IMR-90 (cell line): ENCODE data around the gene ZGLP1. TPM values are rescaled to one million over a fixed set of nuclear protein-coding genes. Genes with fewer than 3 reads are reported as not detected.
A peak's percentile ranks its signal among the peaks of the same experiment; 100 is the strongest.

ENCODE experiments used
- ATAC-seq: fragments of 200-7000 bp; cut with Tn5 transposase; 2 replicates; pipeline ENCODE4 v1.9.1; 2020; ENCODE audit warnings: low read depth, mild to moderate bottlenecking, moderate library complexity
- BruUV-seq: library from RNA; stranded (reverse); fragments of 400-500 nt; replicated peaks from 2 replicates; lab custom pipeline; 2021; lab: Mats Ljungman, UMichigan
- CTCF ChIA-PET: fragments of 300-600 bp; formaldehyde crosslinking; extraction: SDS; loops from one replicate; lab custom pipeline; 2021; ENCODE audit warnings: antibody characterized with exemption; lab: Yijun Ruan, JAX
- POLR2A ChIA-PET: fragments of 300-600 bp; sonication (Branson Sonifier 250); formaldehyde crosslinking; loops from one replicate; lab custom pipeline; 2022; ENCODE audit warnings: antibody characterized with exemption; ENCODE audit not compliant: unreplicated experiment; lab: Charles Lee
- DNase-seq: peaks from one replicate; pipeline ENCODE4 v3.0.0; 2013
- H2AFZ ChIP-seq: replicated peaks from 2 replicates; pipeline ENCODE3; 2013; ENCODE audit warnings: low read length, mild to moderate bottlenecking; ENCODE audit not compliant: poor library complexity
- H2AK5ac ChIP-seq: 2 replicates; pipeline ENCODE4 v1.6.1; 2013; ENCODE audit warnings: low read depth, low read length, inconsistent platforms
- H2AK9ac ChIP-seq: replicated peaks from 2 replicates; pipeline ENCODE3; 2013; ENCODE audit warnings: mild to moderate bottlenecking, low read depth, low read length, moderate library complexity; ENCODE audit not compliant: poor library complexity
- H2BK120ac ChIP-seq: 2 replicates; pipeline ENCODE4 v1.6.1; 2013; ENCODE audit warnings: low read depth, low read length, inconsistent platforms
- H2BK15ac ChIP-seq: 3 replicates; pipeline ENCODE4 v1.6.1; 2013; ENCODE audit warnings: low read depth, low read length, inconsistent platforms
- H2BK20ac ChIP-seq: 2 replicates; pipeline ENCODE4 v1.6.1; 2013; ENCODE audit warnings: low read depth, mild to moderate bottlenecking, inconsistent platforms, low read length, moderate library complexity
- H2BK5ac ChIP-seq: 2 replicates; pipeline ENCODE4 v1.6.1; 2013; ENCODE audit warnings: mild to moderate bottlenecking, low read depth, low read length, inconsistent platforms; ENCODE audit not compliant: poor library complexity, severe bottlenecking
- H3K14ac ChIP-seq: replicated peaks from 2 replicates; pipeline ENCODE4 v1.6.1; 2013; ENCODE audit warnings: low read depth, low read length, inconsistent platforms
- H3K18ac ChIP-seq: 2 replicates; pipeline ENCODE4 v1.6.1; 2013; ENCODE audit warnings: low read depth, low read length, control low read depth
- H3K23ac ChIP-seq: 2 replicates; pipeline ENCODE4 v1.6.1; 2013; ENCODE audit warnings: low read depth, low read length, inconsistent platforms
- H3K27ac ChIP-seq: 2 replicates; pipeline ENCODE4 v1.5.1; 2013; ENCODE audit warnings: mild to moderate bottlenecking, control low read depth, low read length; ENCODE audit not compliant: insufficient read depth
- H3K27me3 ChIP-seq: 2 replicates; pipeline ENCODE4 v1.6.1; 2013; ENCODE audit warnings: low read length; ENCODE audit not compliant: control insufficient read depth, insufficient read depth
- H3K36me3 ChIP-seq: 2 replicates; pipeline ENCODE4 v1.6.1; 2013; ENCODE audit warnings: low read length, mixed read lengths; ENCODE audit not compliant: control insufficient read depth, insufficient read depth
- H3K4ac ChIP-seq: 2 replicates; pipeline ENCODE4 v1.6.1; 2013; ENCODE audit warnings: low read depth, low read length, inconsistent platforms
- H3K4me1 ChIP-seq: 2 replicates; pipeline ENCODE4 v1.6.1; 2013; ENCODE audit warnings: low read length, mixed read lengths; ENCODE audit not compliant: control insufficient read depth, insufficient read depth
- H3K4me2 ChIP-seq: 2 replicates; pipeline ENCODE4 v1.6.1; 2013; ENCODE audit warnings: low read depth, mild to moderate bottlenecking, control low read depth, low read length, moderate library complexity
- H3K4me3 ChIP-seq: 2 replicates; pipeline ENCODE4 v1.5.1; 2013; ENCODE audit warnings: low read depth, mild to moderate bottlenecking, control low read depth, low read length, moderate library complexity; ENCODE audit not compliant: insufficient read depth
- H3K56ac ChIP-seq: 2 replicates; pipeline ENCODE4 v1.6.1; 2013; ENCODE audit warnings: low read length, inconsistent platforms; ENCODE audit not compliant: insufficient read depth; ENCODE audit errors: extremely low read depth
- H3K79me1 ChIP-seq, 2 experiments: 2 replicates each; pipeline ENCODE4 v1.6.1; 2013; ENCODE audit warnings: low read length in 2 of 2, inconsistent platforms in 1 of 2, low read depth in 1 of 2
- H3K9ac ChIP-seq: 2 replicates; pipeline ENCODE4 v1.6.1; 2013; ENCODE audit warnings: low read depth, low read length, control low read depth
- H3K9me1 ChIP-seq: 2 replicates; pipeline ENCODE4 v1.6.1; 2013; ENCODE audit warnings: low read length, inconsistent platforms; ENCODE audit not compliant: insufficient read depth
- H3K9me3 ChIP-seq: 2 replicates; pipeline ENCODE4 v1.6.1; 2013; ENCODE audit warnings: low read length; ENCODE audit not compliant: control insufficient read depth, insufficient read depth
- H4K20me1 ChIP-seq: 2 replicates; pipeline ENCODE4 v1.6.1; 2013; ENCODE audit warnings: low read length, inconsistent platforms; ENCODE audit not compliant: insufficient read depth
- H4K5ac ChIP-seq: 2 replicates; pipeline ENCODE4 v1.6.1; 2013; ENCODE audit warnings: mild to moderate bottlenecking, low read depth, low read length, control low read depth
- H4K8ac ChIP-seq, 2 experiments: 2 replicates each; pipeline ENCODE4 v1.6.1; 2013; ENCODE audit warnings: low read depth in 2 of 2, low read length in 2 of 2, control low read depth in 1 of 2, inconsistent platforms in 1 of 2
- H4K91ac ChIP-seq: 2 replicates; pipeline ENCODE4 v1.6.1; 2013; ENCODE audit warnings: low read depth, low read length, inconsistent platforms; ENCODE audit not compliant: insufficient read depth
- BHLHE40 ChIP-seq: fragments of 150-350 bp; IDR thresholded peaks from 2 replicates; pipeline ENCODE4 v1.6.1; 2016; ENCODE audit warnings: mild to moderate bottlenecking, low read depth, low read length
- CEBPB ChIP-seq: IDR thresholded peaks from 2 replicates; pipeline ENCODE4 v1.6.1; 2012; ENCODE audit warnings: low read depth, low read length, improper control_type of control experiment
- FOS ChIP-seq: fragments of 150-350 bp; IDR thresholded peaks from 2 replicates; pipeline ENCODE4 v1.6.1; 2016; ENCODE audit warnings: low read depth, low read length
- MAFK ChIP-seq: IDR thresholded peaks from 2 replicates; pipeline ENCODE4 v1.6.1; 2012; ENCODE audit warnings: low read depth, low read length, improper control_type of control experiment
- NFE2L2 ChIP-seq: fragments of 150-350 bp; IDR thresholded peaks from 2 replicates; pipeline ENCODE4 v1.6.1; 2016; ENCODE audit warnings: low read depth, mild to moderate bottlenecking, low read length
- RAD21 ChIP-seq: IDR thresholded peaks from 2 replicates; pipeline ENCODE4 v1.6.1; 2012; ENCODE audit warnings: low read length, improper control_type of control experiment
- RCOR1 ChIP-seq: IDR thresholded peaks from 2 replicates; pipeline ENCODE4 v1.6.1; 2012; ENCODE audit warnings: mild to moderate bottlenecking, low read length, improper control_type of control experiment; ENCODE audit not compliant: insufficient replicate concordance
- SMC3 ChIP-seq: fragments of 150-350 bp; IDR thresholded peaks from 2 replicates; pipeline ENCODE4 v1.6.1; 2016; ENCODE audit warnings: low read depth, mild to moderate bottlenecking, antibody characterized with exemption, low read length, moderate library complexity
- WGBS, 2 experiments: methylation state at CpG; one replicate each; pipeline versions ENCODE4 v1.1.5 to v1.1.7; 2013; ENCODE audit warnings: missing lambda C conversion rate in 2 of 2; ENCODE audit not compliant: insufficient read length in 1 of 2; ENCODE audit errors: extremely low coverage in 2 of 2; 5-methylcytosine and 5-hydroxymethylcytosine counted together
- dilution Hi-C: fragments of 300-500 bp; cut with HindIII; formaldehyde crosslinking; loops from one replicate; pipeline ENCODE4 v1.14.3; 2018; ENCODE audit warnings: low sequenced_read_pairs; ENCODE audit not compliant: unreplicated experiment
- in situ Hi-C: fragments of 300-500 bp; cut with MboI; formaldehyde crosslinking; loops from 3 replicates; pipeline ENCODE4 v1.14.3; 2019; ENCODE audit warnings: low sequenced_read_pairs, inconsistent platforms, mixed read lengths
- intact Hi-C: fragments of 100-400 bp; cut with micrococcal nuclease; formaldehyde crosslinking; loops from 2 replicates; pipeline ENCODE4 v1.10.0; 2022
- polyA plus RNA-seq, 3 experiments: library from polyadenylated mRNA; depleted of rRNA; stranded (reverse); fragments of >200 nt; gene quantifications; 2 replicates each; pipeline ENCODE4 v1.2.3, GENCODE V29; 2012; ENCODE audit warnings: low replicate concordance in 1 of 3
- total RNA-seq: library from RNA; depleted of rRNA; stranded (reverse); fragments of >200 nt; gene quantifications from 2 replicates; pipeline ENCODE4 v1.2.3, GENCODE V29; 2012

Gene ZGLP1
- total and polyA plus RNA-seq, 2 of the 4 experiments (the other 2 are of a cell fraction), result 0.54 to 3.1 TPM

DNA sequence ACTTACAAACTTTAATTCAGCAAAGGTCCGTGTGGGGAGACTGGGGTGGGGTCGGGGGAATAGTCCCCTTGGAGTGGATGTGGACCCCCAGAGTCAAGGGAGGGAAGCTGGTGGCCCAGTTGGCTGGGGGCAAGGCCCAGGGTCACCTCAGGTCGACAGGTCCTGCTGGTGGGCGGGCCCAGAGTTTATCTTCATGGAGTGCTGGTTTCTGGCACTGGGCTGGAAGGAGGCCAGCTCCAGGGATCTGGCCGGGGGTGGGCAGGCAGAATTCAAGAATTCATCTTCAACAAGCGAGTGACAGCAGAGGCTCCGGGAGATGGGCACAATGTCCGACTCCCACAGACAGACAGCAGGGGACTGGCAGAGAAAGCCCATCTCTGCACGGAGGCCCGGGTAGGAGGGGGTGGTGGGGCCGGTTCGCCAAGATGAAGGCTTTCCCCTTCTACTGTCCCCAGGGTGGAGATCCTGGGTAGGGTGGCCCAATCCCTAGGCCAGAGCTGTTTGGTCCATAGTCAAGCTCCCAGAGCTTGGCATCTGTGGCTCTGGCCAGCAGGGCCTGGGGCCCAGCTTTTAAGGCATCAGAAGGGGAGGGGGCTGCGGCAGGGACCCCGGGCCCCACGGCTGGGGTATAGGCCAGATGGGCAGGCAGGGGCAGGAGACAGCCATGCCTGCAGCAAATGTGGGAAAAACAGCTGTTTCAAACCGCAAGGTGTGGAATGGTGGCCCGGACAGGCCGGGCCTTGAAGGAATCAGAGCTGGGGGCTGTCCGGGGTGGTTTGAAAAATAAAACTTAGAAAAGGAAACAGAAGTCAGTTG, 6.8 kb upstream of the ZGLP1 start:
- Histone ChIP-seq H3K4me3 (no peak overlapping the region), H3K9ac (peak overlapping the region; percentile 33; the same call in 1 of the 2 replicates), H2AFZ (peak overlapping the region; percentile 93)

More for the DNA sequence above, 6.8 kb upstream of the ZGLP1 start:
- H2BK120ac ChIP-seq, result no peak overlapping the region
- H3K9me3 ChIP-seq, result no peaks in the 10 kb centered on the region
- no peaks in the 10 kb centered on the region for H3K27me3 ChIP-seq
- no peak overlapping the region for H2BK20ac ChIP-seq
- H4K91ac ChIP-seq, result no peak overlapping the region
- H2BK15ac ChIP-seq, result no peak overlapping the region
- H2BK5ac ChIP-seq, result no peak overlapping the region
- H4K20me1 ChIP-seq, result no peaks in the 10 kb centered on the region
- H4K8ac ChIP-seq, result peak overlapping the region; percentile 51 to 85; a peak in 3 of 4 replicates
- dilution Hi-C loops, result no loop called here
- ATAC-seq (no peak), DNase-seq (no peak)
- H3K4me1 ChIP-seq, result no peaks in the 10 kb centered on the region
- CTCF ChIA-PET, result no interaction called here
- H3K18ac ChIP-seq, result no peak overlapping the region
- H3K27ac ChIP-seq, result no peak overlapping the region
- no peak overlapping the region for H3K23ac ChIP-seq
- intact Hi-C loops, result no loop called here
- no peak overlapping the region for H3K56ac ChIP-seq
- peaks cover 30% of the 10 kb centered on the region for H3K36me3 ChIP-seq
- peaks cover 7% of the 10 kb centered on the region; the same call in 1 of the 2 replicates for H3K9me1 ChIP-seq
- POLR2A ChIA-PET, result no interaction called here
- WGBS, 2 experiments, result 55% methylated on average over 4 of the region's 19 CpGs; no CpG with 5 or more reads in 1 of the 2 experiments
- TSS peak; percentile 89 for BruUV-seq
- peak overlapping the region; percentile 33 for H2AK9ac ChIP-seq
- H3K14ac ChIP-seq, result no peak overlapping the region
- peaks cover 14 to 19% of the 10 kb centered on the region in 2 experiments for H3K79me1 ChIP-seq
- no peak overlapping the region for H3K4me2 ChIP-seq
- TF ChIP-seq SMC3 (no peak), FOS (no peak), RCOR1 (no peak), NFE2L2 (no peak), CEBPB (no peak), MAFK (no peak), BHLHE40 (no peak), RAD21 (no peak)
- H3K4ac ChIP-seq, result no peak overlapping the region
- 0 out of 2 replicates have a peak overlapping the region, but pooled peaks have one; percentile 7 for H2AK5ac ChIP-seq
- H4K5ac ChIP-seq, result no peak overlapping the region
- in situ Hi-C loops, result no loop called here
